Urothelium cell line (cell line): ENCODE measurements around the gene MUCL1.

Experiments used
- DNase-seq: peaks from one replicate; pipeline ENCODE4 v3.0.0; 2011; ENCODE audit warnings: low spot score, mixed read lengths
- FAIRE-seq: peaks from 2 replicates; lab custom pipeline; 2011; peaks lifted over from hg19 to GRCh38; lab: Jason Lieb, UNC

MUCL1 gene

GRCh38 chr12:54891717-54892478 is 37.6 kb downstream of the MUCL1 start:
- no peak for FAIRE-seq
- no peak for DNase-seq
